ENCODE results near the gene CDKN2B.
"Not testable (repeated sequence)": the region's sequence is repeated elsewhere in the genome, so short reads cannot be mapped to it uniquely, and the experiment has no call there.

The CDKN2B gene

GRCh38 chr9:21969011-21969940, 39.8 kb downstream of the CDKN2B start:
- DNase-seq (ENCODE audit: low read depth): no peak

- DNase-seq (ENCODE audit: low read depth): no peak
These were observed 40.6 kb downstream of the CDKN2B start for GRCh38 chr9:21968331-21969010.

GRCh38 chr9:21967702-21968101, 41.4 kb downstream of the CDKN2B start:
- no peak for DNase-seq (ENCODE audit: low read depth)

- DNase-seq (ENCODE audit: low read depth): no peak
These were observed 41.9 kb downstream of the CDKN2B start for GRCh38 chr9:21967169-21967568.

GRCh38 chr9:21966140-21966851, 42.8 kb downstream of the CDKN2B start:
- DNase-seq (ENCODE audit: low read depth): no peak

GRCh38 chr9:21965401-21965951, 43.6 kb downstream of the CDKN2B start:
- DNase-seq (ENCODE audit: low read depth): no peak

GRCh38 chr9:21964925-21965385, 44.1 kb downstream of the CDKN2B start:
- no peak for DNase-seq (ENCODE audit: low read depth)

- no peak for DNase-seq (ENCODE audit: low read depth)
These were observed 47.5 kb downstream of the CDKN2B start for GRCh38 chr9:21961569-21961968.

GRCh38 chr9:21959268-21959667, 49.8 kb downstream of the CDKN2B start:
- not testable (repeated sequence) for DNase-seq (ENCODE audit: low read depth)

GRCh38 chr9:21958833-21959232, 50.3 kb downstream of the CDKN2B start:
- DNase-seq (ENCODE audit: low read depth): no peak

Data from activated T-helper 1 cell treated with Interleukin-2 at 50 U/mL for 16 hours (primary cell).